ENCODE results near the gene PGM1. TPM values are rescaled to one million over a fixed set of nuclear protein-coding genes. Genes with fewer than 3 reads are reported as not detected.

PGM1 gene
- total RNA-seq, 6 experiments from 2014 or later = 31.6 to 46.2 (median 32.9) TPM

DNA sequence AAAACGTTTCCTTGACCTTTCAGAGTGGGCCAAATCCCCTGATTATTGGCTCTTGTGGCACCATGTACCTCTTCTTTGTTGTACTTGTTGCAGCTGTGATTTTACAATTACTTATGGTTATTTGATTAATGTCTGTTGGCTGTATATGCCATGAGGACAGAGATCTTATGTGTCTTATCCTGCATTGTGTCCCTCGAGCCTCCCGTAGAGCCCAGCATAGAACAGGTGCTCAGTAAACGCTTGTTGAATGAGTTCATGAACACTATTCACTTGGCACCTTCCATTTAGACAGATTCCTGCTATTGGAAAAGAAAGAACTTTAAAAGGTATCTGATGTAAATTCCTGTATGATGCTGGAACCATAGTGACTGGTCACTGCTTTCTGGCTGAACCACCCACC lies 48.4 kb downstream of the PGM1 start:
- H3K4me1 Mint-ChIP-seq (ENCODE audit: low read depth) = no peaks in the 10 kb centered on the region
- no peak overlapping the region for H3K27ac Mint-ChIP-seq
- H3K9me3 Mint-ChIP-seq = no peaks in the 10 kb centered on the region; the same call in 1 of the 2 replicates
- TF ChIP-seq, protein P1, sequence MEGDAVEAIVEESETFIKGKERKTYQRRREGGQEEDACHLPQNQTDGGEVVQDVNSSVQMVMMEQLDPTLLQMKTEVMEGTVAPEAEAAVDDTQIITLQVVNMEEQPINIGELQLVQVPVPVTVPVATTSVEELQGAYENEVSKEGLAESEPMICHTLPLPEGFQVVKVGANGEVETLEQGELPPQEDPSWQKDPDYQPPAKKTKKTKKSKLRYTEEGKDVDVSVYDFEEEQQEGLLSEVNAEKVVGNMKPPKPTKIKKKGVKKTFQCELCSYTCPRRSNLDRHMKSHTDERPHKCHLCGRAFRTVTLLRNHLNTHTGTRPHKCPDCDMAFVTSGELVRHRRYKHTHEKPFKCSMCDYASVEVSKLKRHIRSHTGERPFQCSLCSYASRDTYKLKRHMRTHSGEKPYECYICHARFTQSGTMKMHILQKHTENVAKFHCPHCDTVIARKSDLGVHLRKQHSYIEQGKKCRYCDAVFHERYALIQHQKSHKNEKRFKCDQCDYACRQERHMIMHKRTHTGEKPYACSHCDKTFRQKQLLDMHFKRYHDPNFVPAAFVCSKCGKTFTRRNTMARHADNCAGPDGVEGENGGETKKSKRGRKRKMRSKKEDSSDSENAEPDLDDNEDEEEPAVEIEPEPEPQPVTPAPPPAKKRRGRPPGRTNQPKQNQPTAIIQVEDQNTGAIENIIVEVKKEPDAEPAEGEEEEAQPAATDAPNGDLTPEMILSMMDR (IDR thresholded peaks at IDR 0.05) = no peak
- no peak overlapping the region for H3K4me3 Mint-ChIP-seq
- H3K36me3 Mint-ChIP-seq (ENCODE audit: low read depth) = peaks cover 28% of the 10 kb centered on the region
- no peaks in the 10 kb centered on the region; the same call in 1 of the 2 replicates for H3K27me3 Mint-ChIP-seq (ENCODE audit: insufficient read depth)
- no peak for DNase-seq

GRCh38 chr1:63642901-63643300 lies 49.7 kb downstream of the PGM1 start:
- H3K36me3 Mint-ChIP-seq (ENCODE audit: low read depth) = peaks cover 19% of the 10 kb centered on the region
- no peaks in the 10 kb centered on the region for H3K27me3 Mint-ChIP-seq (ENCODE audit: insufficient read depth)
- no peak for DNase-seq
- H3K27ac Mint-ChIP-seq = no peak overlapping the region
- H3K9me3 Mint-ChIP-seq = no peaks in the 10 kb centered on the region; the same call in 1 of the 2 replicates
- H3K4me1 Mint-ChIP-seq (ENCODE audit: low read depth) = peaks cover 2% of the 10 kb centered on the region
- TF ChIP-seq, protein P1 (IDR thresholded peaks at IDR 0.05) = no peak
- no peak overlapping the region for H3K4me3 Mint-ChIP-seq

DNA sequence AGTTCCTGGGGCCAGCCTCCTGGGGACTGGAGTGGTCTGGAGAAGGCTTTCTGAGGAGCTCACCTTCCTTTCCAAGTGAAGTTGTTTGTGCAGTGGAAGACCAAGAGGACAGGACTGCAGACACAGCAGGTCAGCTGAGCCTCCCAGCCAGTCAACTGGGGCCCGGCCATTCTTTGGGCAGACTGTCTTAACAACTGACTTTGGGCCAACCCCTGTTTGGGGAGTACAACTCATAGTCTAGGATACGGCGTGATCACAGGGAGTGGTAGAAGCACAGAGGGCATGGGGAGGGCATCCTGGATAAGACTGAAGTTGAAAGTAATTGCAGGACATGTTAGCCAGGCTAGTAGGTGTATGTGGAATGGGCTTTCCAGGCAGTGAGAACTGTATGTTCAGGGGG lies 50.3 kb downstream of the PGM1 start:
- no peak overlapping the region for H3K4me3 Mint-ChIP-seq
- H3K27ac Mint-ChIP-seq = no peak overlapping the region
- H3K9me3 Mint-ChIP-seq = no peaks in the 10 kb centered on the region; the same call in 1 of the 2 replicates
- H3K36me3 Mint-ChIP-seq (ENCODE audit: low read depth) = peaks cover 25% of the 10 kb centered on the region
- TF ChIP-seq, protein P1 (IDR thresholded peaks at IDR 0.05) = no peak
- no peak for DNase-seq
- H3K27me3 Mint-ChIP-seq (ENCODE audit: insufficient read depth) = no peaks in the 10 kb centered on the region
- H3K4me1 Mint-ChIP-seq (ENCODE audit: low read depth) = peaks cover 7% of the 10 kb centered on the region

DNA sequence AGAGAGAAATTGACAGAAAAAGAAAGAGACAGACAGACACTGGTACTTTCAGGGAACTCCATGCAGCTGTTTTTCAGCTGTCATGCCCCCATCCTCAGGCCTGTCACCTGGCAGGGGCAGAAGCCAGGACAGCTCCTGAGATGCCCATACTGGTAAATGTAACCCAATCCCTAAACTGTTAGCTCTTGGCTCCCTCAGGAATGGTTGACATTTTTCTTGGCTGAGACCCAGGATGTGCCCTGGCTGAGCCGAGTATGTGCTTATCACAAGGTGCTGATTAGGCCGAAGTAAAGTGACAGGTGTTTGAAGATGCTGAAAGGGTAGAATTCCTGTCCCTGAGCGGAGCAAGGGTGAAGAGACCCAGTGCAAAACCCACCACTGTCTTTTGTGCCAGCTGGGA lies 50.7 kb downstream of the PGM1 start:
- Mint-ChIP-seq H3K4me3 (no peak overlapping the region), H3K27ac (no peak overlapping the region), H3K36me3 (ENCODE audit: low read depth) (peaks cover 27% of the 10 kb centered on the region), H3K27me3 (ENCODE audit: insufficient read depth) (no peaks in the 10 kb centered on the region), H3K4me1 (ENCODE audit: low read depth) (peaks cover 7% of the 10 kb centered on the region), H3K9me3 (no peaks in the 10 kb centered on the region; the same call in 1 of the 2 replicates)
- DNase-seq = no peak
- TF ChIP-seq, protein P1 (IDR thresholded peaks at IDR 0.05) = no peak

- no peak for DNase-seq
- Mint-ChIP-seq H3K27me3 (ENCODE audit: insufficient read depth) (peaks cover 1% of the 10 kb centered on the region; the same call in 1 of the 2 replicates), H3K36me3 (ENCODE audit: low read depth) (peaks cover 27% of the 10 kb centered on the region), H3K9me3 (no peaks in the 10 kb centered on the region; the same call in 1 of the 2 replicates), H3K4me1 (ENCODE audit: low read depth) (peaks cover 16% of the 10 kb centered on the region), H3K27ac (no peak overlapping the region), H3K4me3 (no peak overlapping the region)
- TF ChIP-seq, protein P1 (IDR thresholded peaks at IDR 0.05) = no peak
Measured at GRCh38 chr1:63645317-63645716, 52.1 kb downstream of the PGM1 start.

GRCh38 chr1:63648689-63649088 lies 55.5 kb downstream of the PGM1 start:
- DNase-seq = no peak
- H3K27ac Mint-ChIP-seq = no peak overlapping the region
- no peaks in the 10 kb centered on the region; the same call in 1 of the 2 replicates for H3K9me3 Mint-ChIP-seq
- peaks cover 1% of the 10 kb centered on the region for H3K27me3 Mint-ChIP-seq (ENCODE audit: insufficient read depth)
- H3K4me3 Mint-ChIP-seq = no peak overlapping the region
- H3K36me3 Mint-ChIP-seq (ENCODE audit: low read depth) = peaks cover 24% of the 10 kb centered on the region
- H3K4me1 Mint-ChIP-seq (ENCODE audit: low read depth) = peaks cover 35% of the 10 kb centered on the region
- TF ChIP-seq, protein P1 (IDR thresholded peaks at IDR 0.05) = no peak

Measured in HFFc6 (cell line).